Brain microvascular endothelial cell (primary cell): Measurements from ENCODE around the gene EPHB6.

Experiments
- DNase-seq: peaks from one replicate; pipeline ENCODE4 v3.0.0-alpha.2; 2020
- H3K27ac ChIP-seq: fragments of 250-450 bp; sonication (Bioruptor Pico); 2 replicates; pipeline ENCODE4 v1.5.1; 2020; ENCODE audit warnings: mild to moderate bottlenecking, moderate library complexity
- H3K27me3 ChIP-seq: fragments of 250-450 bp; sonication (Bioruptor Pico); replicated peaks from 2 replicates; pipeline ENCODE4 v1.5.1; 2020; ENCODE audit warnings: mild to moderate bottlenecking
- H3K36me3 ChIP-seq: fragments of 250-450 bp; sonication (Bioruptor Pico); replicated peaks from 2 replicates; pipeline ENCODE4 v1.5.1; 2020; ENCODE audit warnings: mild to moderate bottlenecking
- H3K4me3 ChIP-seq: 2 replicates; pipeline ENCODE4 v1.5.1; 2011; ENCODE audit warnings: low read depth, mild to moderate bottlenecking, control low read depth, low read length, moderate library complexity
- in situ Hi-C: cut with HindIII; loops from 2 replicates; pipeline ENCODE4 v1.10.0; 2017; ENCODE audit warnings: low sequenced_read_pairs, low pct_ligation_motif_present
- TF ChIP-seq, protein P1 (sequence below): IDR thresholded peaks from 2 replicates; pipeline ENCODE4 v1.5.1; 2011; ENCODE audit warnings: low read depth, mild to moderate bottlenecking, moderate library complexity, low read length, control low read depth, inconsistent platforms; ENCODE audit errors: missing control alignments

The EPHB6 gene

DNA sequence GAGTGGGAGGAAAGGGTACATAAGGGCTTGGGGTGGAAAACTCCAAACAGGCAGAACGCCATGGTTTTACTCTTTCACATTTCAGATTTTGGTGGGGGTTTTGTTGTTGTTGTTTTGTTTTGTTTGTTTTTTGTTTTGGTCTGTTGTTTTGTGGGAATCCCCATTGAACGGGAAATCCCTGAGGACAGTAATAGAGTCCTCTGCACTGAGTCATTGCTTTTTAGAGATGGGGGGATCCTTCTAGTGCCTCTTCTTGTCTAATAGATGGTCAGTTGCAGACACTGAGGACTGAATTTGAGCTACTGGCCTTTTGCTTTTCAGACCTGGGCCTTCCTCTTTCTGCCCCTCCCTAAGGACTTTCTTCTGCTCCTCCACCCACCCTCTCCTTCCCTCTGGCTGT lies 58.7 kb downstream of the EPHB6 start:
- peaks cover 2% of the 10 kb centered on the region for H3K27me3 ChIP-seq
- no peak overlapping the region for H3K27ac ChIP-seq
- H3K4me3 ChIP-seq = no peak overlapping the region
- H3K36me3 ChIP-seq = no peaks in the 10 kb centered on the region
- TF ChIP-seq, protein P1, sequence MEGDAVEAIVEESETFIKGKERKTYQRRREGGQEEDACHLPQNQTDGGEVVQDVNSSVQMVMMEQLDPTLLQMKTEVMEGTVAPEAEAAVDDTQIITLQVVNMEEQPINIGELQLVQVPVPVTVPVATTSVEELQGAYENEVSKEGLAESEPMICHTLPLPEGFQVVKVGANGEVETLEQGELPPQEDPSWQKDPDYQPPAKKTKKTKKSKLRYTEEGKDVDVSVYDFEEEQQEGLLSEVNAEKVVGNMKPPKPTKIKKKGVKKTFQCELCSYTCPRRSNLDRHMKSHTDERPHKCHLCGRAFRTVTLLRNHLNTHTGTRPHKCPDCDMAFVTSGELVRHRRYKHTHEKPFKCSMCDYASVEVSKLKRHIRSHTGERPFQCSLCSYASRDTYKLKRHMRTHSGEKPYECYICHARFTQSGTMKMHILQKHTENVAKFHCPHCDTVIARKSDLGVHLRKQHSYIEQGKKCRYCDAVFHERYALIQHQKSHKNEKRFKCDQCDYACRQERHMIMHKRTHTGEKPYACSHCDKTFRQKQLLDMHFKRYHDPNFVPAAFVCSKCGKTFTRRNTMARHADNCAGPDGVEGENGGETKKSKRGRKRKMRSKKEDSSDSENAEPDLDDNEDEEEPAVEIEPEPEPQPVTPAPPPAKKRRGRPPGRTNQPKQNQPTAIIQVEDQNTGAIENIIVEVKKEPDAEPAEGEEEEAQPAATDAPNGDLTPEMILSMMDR = no peak
- in situ Hi-C loops = no loop called here
- no peak for DNase-seq

DNA sequence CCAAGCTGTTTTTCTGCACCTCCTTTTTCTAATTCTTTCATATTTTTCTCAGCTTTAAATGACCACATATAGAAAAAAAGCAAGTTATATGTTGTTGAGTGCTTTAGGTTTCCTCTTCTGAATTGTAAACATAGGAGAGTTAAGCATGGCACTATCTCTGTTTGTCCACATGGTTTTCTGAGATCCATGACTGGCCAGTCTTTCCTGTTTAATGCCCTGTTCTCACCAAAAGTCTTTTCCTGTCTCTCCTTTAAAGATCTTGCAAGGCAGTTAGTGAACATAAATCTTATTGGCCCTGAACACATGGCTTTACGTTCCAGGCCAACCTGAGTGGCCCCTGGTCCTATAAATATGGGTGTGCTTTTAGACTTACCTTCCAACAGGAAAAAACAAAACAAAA lies 59.2 kb downstream of the EPHB6 start:
- peaks cover 2% of the 10 kb centered on the region for H3K27me3 ChIP-seq
- H3K36me3 ChIP-seq = no peaks in the 10 kb centered on the region
- in situ Hi-C loops = no loop called here
- H3K27ac ChIP-seq = no peak overlapping the region
- no peak overlapping the region for H3K4me3 ChIP-seq
- TF ChIP-seq, protein P1 = no peak
- no peak for DNase-seq

- Histone ChIP-seq H3K27ac (no peak overlapping the region), H3K27me3 (peaks cover 2% of the 10 kb centered on the region), H3K36me3 (no peaks in the 10 kb centered on the region), H3K4me3 (no peak overlapping the region)
- in situ Hi-C loops = no loop called here
- TF ChIP-seq, protein P1 = no peak
- DNase-seq = no peak
Observed at GRCh38 chr7:142915315-142915714, 60.4 kb downstream of the EPHB6 start.

- in situ Hi-C loops = no loop called here
Observed at GRCh38 chr7:142916508-142916907, 61.6 kb downstream of the EPHB6 start.

GRCh38 chr7:142917447-142917846 lies 62.6 kb downstream of the EPHB6 start:
- no peak for DNase-seq
- H3K36me3 ChIP-seq = no peaks in the 10 kb centered on the region
- H3K27ac ChIP-seq = no peak overlapping the region
- no peak overlapping the region for H3K4me3 ChIP-seq
- TF ChIP-seq, protein P1 = no peak
- peaks cover 2% of the 10 kb centered on the region for H3K27me3 ChIP-seq
- in situ Hi-C loops = no loop called here

More at GRCh38 chr7:142916508-142916907, 61.6 kb downstream of the EPHB6 start:
- no peaks in the 10 kb centered on the region for H3K36me3 ChIP-seq
- TF ChIP-seq, protein P1 = no peak
- no peak overlapping the region for H3K27ac ChIP-seq
- DNase-seq = no peak
- H3K27me3 ChIP-seq = peaks cover 2% of the 10 kb centered on the region
- H3K4me3 ChIP-seq = no peak overlapping the region

GRCh38 chr7:142918901-142919300 lies 64.0 kb downstream of the EPHB6 start:
- DNase-seq = no peak
- TF ChIP-seq, protein P1 = no peak
- H3K36me3 ChIP-seq = no peaks in the 10 kb centered on the region
- peaks cover 2% of the 10 kb centered on the region for H3K27me3 ChIP-seq
- H3K27ac ChIP-seq = no peak overlapping the region
- in situ Hi-C loops = no loop called here
- H3K4me3 ChIP-seq = no peak overlapping the region
